NOMO-1 treated with dmso at 0.1 percent for 144 hours (cell line): ENCODE measurements around the gene LTO1.

Experiments
- DNase-seq: peaks from one replicate; lab custom pipeline; 2025; ENCODE audit not compliant: unreplicated experiment; lab: John Stamatoyannopoulos, UW

The LTO1 gene

DNA sequence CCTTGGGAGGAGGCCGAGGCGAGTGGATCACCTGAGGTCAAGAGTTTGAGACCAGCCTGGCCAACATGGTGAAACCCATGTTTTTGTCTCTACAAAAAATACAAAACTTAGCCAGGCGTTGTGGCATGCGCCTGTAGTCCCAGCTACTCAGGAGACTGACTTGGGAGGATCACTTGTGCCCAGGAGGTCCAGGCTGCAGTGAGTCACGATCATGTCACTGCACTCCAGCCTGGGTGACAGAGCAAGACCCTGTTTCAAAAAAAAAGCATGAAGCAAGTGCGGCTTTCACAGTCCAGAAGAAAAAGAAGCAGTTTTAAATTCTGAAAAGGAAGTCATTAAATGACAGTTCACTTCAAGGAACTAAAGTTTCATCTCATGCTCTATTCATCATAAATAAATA, 7.1 kb upstream of the LTO1 start:
- no peak for DNase-seq

DNA sequence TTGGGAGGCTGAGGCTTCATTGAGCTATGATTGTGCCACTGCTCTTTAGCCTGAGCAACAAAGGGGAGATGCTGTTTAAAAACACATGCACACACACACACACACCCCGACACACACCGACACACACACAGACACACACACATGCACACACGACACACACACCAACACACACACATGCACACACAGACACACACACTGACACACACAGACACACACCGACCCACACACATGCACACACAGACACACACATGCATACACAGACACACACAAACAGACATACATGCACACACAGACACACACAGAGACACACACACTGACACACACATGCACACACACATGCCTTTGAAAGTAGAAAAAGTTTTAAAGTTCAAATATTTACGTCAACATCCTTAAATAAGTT, 5.5 kb upstream of the LTO1 start:
- no peak for DNase-seq

DNA sequence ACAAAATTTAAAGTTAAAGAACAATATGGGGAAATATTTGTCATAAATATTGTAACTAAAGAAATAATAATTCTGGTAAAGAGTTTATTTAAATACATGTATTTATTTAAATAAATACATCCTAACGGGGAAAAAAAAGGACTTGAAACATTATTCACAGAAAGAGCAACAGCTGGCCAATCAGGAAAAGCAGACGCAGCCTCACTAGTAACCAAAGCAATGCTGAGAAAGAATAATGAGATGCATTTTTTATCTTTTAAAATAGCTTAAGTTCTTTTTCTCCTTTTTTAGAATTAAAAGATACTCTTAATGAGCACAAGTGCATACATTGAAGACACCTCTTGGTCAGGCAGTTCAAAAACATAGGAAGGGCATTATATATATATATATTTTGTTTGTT, 2.6 kb upstream of the LTO1 start:
- DNase-seq: no peak

DNA sequence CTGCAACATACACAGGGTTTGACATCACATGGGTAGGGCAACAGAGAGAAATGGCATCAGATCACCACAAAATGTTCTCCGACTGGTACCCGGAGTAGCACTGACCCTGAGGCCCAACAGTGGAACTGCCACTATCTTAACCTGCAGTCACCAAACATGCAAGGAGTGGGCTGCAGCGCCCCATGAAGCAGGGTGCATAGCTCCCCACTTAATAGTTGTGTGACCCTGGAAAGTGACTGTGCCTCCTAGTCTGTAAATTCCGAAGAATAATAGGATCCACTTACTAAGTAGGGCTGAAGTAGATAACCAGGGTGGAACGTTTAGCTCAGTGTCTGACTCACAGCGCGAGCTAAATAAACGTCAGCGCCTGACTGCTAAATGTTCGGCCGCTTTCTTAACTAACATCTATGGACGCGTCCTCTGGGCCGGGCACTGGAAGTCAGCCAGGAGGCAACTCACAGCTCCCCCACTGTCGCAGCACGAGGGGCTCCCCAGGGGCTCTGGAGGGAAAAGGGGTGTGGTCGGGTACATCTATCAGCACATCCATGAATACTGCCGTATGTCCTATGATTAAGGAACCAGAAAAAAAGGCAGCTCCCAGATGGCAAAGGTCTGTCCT, 777 bp downstream of the LTO1 start:
- DNase-seq: no peak

DNA sequence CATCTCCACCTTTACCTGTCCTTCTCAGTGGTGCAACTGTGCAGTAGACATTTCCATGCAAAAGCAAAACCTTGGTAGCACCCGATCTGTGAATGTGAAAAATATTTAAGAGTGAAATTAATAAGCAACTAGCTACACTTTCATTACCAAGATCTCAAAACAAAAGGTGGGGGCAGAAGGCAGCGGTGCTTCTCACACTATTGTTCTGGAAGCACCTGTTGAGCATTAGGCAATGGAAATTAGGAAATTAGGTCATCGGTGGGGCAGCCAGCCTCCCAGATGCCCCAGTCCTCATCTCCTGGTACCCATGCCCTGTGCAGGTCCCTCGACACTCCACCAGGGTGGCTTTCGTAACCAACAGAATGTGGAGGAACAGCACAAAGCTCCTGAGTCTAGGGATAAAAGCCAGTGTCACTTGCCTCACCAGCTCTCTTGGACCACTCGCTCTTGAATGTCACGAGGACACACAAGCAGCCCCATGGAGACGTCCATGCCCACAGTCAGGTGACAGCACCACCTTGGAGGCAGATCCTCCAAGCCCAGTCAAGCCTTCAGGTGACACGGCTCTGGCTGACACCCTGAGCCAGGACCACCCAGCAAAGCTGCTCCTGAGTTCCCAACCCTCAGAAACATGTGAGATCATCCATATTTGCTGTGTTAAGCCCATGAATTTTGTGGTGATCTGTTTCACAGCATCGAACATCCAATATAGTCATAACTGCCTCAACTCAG, 3.3 kb downstream of the LTO1 start:
- DNase-seq: no peak

DNA sequence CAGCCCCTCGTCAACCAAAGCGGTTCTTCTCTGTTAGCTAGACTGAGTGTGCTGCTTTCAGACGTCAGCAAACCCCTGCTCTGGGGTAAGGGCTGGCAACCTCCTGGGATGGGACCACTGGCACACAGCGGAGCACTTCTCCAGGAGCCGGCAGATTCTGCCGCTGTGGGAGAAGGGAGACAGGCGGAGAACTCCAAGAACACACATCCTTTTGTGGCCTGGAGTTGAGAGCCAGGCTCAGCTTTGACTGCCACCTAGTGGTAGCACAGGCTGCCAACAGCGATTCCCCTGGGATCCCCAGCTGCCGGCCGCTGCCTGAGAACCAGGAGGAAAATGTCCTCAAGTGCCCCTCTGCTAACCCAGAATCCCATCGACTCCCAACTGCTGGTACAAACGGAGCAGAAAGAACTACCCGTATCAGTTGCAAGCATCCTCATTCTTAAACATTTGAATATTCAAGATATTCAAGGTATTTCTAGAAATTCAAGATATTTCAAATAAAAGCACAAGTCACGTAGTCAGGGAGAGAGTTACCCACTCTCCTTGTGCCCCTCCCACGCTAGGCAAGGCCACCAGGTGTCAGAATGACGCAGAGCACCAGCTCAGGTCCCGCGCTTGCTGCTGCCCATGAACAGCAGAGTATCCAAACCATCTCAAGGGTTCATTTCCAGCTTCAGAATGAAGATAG, 4.9 kb downstream of the LTO1 start:
- DNase-seq: peak; percentile 23

DNA sequence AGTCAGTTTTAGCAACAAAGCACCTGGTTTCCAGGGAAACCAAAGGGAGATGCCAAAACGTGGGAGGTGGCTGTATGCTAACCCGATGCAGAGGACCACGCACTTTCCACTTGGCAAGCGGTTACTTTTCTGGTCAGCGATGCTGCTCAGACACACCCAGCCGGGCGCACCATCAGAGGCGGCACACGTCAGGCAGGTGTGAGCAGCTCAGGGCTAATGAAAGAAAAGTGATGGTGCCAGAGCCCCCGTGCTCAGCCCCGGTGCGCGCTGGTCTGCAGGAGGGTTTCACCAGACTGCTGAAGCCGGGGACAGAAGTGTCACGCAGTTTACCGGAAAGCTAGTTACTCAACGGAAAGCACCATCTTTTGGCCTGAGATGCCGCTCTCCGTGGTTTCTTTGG, 5.7 kb downstream of the LTO1 start:
- no peak for DNase-seq

DNA sequence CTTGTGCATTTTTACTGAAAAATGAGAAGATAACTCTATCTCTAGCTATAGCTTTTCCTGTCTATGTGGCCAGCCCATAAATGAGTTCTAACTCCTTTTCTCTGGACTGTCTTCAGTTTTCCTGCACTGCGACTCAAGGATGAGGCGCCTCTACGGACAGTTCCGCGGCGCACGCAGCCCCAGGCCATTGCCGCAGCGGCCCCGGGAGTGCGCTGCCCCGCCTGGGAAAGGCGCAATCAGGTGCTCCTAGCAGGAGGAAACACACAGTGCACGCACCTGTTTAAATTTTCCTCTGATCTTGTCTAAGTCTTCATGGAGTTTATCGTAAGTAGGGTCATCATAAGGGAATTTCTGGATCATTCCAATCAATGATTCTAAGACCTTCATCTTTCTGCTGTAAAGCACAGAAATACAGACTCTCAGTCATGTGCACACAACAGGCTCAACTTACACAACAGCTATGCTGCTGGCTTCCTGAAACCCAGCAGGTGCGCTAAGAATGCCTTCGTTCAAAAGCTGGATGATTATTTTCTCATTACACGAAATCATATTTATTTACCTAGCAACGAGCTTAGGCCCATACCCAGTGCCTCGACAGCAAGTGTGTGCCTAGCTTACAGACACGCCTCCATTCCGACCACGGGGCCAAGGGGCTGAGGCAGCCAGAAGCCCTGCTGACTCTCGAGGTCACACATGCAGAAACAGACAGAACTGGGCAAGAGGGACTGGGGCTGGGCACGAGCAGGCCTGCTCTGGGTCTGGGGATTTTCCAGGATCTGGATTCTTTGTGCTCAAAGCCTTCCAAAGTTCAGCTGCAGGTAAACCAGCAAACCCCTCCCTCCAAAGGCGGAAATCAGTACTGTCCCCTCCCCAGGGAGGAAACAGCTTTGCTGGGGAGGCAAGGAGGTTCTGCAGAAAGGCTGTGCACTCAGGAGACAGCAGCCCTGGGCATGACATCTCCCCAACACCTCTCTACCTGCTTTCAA, 7.2 kb downstream of the LTO1 start:
- DNase-seq: no peak

DNA sequence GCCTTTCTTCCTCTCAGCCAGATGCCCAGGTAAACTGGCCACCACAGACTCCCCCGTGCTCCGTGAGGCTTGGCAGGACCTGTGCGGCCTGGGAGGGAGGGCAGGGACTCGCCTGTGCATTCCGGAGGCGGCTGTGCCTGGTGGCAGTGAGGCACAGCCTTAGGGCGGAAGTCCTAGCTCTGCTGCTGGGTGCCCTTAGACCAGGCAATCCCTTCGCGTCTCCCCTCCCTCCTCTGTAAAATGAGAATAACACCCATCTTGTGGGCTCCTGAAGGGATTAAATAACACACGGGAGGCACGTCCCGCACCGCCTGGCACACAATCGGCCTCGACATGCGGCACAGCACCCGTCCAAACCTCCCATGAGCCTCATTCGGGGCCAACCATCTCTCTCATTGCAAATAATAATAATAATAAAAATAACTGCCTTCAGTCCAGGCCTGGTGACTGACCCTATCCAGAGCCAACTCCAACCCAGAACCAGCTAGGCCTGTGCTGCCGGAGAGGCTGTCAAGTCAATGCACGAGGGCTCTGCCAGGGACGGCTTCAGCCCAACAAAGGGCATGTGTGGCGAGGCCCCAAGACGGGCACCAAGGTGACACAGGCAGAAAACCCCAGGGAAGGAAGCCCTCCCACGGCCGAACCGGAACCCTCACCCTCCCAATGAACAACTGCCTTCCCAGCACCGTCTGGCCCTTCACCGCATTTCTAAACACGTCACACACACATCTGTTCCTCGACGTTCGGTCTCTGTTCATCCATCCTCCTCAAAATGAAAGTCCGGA, 8.2 kb downstream of the LTO1 start:
- no peak for DNase-seq

DNA sequence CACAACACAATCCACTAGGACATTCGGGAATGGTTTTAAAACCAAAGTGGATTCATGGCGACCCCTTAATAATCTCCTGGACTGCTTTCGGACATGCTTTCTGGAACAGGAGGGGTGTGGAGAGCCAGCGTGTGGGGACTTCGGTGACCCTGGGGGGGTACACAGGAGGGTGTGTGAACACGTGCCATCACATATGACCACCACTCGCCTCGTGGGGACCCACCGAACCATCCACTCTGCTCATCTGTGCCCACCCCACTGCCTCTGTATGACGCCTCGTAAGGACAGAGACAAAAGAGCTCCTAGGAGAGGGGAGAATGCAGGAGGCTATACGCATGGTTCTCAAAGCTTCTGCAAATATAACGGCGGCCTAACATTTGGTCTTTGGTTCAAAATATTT, 8.9 kb downstream of the LTO1 start:
- DNase-seq: no peak

DNA sequence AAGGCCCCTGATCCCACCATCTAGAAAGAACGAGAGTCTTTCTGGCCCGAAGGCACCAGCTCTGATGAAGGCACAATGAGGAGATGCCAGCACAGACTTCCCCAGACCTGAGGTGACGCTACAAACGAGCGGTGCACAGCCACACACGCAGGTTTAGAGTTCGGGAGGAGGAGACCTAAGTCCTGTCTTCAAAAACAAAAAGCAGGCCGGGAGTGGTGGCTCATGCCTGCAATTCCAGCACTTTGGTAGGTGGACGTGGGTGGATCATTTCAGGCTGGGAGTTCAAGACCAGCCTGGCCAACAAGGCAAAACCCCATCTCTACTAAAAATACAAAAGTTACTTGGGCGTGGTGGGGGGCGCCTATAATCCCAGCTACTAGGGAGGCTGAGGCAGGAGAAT, 9.5 kb downstream of the LTO1 start:
- DNase-seq: no peak

DNA sequence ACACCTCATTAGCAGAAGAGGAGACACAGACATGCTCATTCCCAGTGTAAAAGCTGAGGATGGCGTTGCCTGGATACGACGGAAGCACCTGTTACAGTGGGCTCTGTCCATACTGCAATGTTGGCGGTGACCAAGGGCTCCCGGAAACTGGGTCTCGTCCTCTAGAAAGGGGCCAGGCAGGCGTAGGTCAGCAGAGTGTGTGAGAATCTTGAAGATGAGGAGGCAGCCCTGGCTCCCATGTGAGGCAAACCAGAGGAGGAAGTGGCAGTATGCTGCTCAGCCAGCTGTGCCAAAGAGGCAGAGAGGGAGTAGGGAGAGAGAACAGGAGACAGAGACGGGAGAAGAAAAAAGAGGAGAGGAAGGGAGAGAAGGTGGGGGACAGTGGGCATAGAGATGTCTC, 10.3 kb downstream of the LTO1 start:
- no peak for DNase-seq

DNA sequence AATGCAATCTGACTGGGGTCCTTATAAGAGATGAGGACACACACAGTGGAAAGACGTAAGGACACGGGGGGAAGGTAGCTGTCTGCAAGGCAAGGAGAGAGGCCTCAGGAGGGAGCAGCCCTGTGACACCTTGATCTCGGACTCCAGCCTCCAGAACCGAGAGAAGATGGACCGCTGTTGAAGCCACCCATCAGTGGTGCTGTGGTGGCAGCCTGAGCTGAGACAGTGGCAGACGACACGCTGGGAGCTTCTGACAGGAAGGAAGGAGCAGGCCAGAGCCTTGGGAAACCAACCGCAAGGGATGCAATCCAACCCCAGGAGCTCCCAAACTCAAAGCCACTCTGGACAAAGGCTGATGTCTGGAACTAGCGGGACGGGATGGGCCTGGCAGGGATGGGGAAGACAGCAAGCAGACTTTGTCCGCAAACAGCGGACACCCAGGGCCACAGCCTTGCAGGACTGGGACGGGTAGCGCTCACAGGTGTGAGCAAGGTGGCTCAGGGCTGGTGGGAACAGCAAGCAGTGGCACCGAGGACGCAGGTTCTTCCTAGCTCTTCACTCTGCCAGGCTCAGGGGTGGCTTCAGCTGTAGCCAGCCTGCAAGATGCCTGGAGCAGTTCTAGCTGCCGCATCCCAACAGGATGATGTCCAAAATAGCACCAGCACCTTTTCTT, 10.9 kb downstream of the LTO1 start:
- no peak for DNase-seq

DNA sequence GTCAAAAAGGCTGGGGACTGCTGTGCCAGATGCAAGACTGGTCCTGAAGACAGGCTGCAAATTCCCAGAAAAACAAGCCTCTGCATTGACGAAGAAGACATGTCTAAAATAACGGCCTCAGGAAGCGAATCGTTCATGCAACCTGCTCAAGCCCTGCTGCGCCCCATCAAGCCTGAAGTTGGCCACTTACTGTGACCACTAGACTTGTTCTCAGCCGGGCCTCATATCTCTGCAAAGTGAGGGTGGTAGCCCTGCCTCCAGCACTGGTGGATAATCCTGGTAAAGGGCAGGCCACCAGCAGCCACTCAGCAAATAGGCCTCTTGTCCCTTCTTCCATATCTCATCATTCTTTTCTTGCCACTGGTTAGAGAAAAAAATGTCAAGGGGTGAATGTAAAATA, 11.8 kb downstream of the LTO1 start:
- no peak for DNase-seq

DNA sequence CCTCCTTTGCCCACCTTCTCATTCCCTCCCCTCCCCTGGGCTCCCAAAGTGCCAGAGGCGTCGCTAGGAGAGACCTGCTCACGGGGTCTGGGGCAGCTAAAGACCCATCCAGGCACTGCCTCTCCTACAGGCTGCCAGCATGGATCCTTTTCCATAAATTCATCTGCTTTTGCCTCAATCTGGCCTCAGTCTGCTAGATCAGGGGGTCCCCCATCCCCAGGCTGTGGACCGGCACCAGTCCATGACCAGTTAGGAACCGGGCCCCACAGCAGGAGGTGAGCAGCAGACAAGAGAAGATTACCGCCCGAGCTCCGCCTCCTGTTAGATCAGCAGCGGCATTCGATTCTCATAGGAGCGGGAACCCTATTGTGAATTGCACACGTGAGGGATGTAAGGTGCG, 12.3 kb downstream of the LTO1 start:
- DNase-seq: no peak

DNA sequence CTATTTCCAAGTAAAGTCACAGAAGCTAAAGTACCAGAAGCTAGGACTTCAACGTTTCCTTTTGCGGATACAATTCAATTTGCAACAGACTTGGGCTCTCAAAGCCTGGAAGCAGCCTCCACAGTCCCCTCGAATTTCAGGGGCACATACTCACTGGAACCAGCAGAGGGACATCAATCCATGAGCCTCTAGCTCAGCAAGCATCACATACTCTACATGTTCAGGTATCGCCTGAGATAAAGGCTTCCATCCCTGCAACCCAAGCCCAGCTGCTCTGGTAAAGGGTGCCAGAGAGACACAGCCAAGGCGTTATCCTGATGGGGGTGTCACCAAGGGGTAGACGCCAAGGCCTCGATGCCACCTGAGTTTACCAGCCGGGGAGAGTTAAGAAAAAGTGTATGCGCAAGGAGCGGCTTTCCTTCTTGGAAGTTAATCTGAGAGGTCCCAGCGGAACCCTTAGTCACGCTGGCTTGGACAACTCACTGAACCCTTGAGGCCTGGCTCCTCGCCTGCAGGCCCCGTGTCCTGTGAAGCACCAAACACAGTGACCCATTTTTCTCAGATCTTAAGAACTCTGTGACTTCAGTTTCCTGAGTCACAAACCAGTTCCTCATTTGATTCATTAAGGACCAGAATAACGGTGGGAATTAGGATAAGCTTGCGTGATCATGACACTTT, 13.0 kb downstream of the LTO1 start:
- DNase-seq: no peak

DNA sequence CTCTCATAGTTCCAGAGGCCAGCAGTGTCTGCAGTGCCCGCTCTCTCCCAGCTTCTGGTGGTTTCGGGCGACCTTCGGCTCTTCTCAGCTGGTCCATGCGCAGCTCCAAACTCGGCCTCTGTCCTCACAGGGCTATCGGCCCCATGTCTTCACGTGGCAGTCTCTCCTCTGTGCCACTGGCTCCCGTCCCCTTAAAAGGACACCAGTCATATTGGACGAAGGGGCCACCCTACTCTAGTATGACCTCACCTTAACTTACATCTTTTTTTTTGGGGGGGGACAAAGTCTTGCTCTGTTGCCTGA, 13.8 kb downstream of the LTO1 start:
- no peak for DNase-seq

DNA sequence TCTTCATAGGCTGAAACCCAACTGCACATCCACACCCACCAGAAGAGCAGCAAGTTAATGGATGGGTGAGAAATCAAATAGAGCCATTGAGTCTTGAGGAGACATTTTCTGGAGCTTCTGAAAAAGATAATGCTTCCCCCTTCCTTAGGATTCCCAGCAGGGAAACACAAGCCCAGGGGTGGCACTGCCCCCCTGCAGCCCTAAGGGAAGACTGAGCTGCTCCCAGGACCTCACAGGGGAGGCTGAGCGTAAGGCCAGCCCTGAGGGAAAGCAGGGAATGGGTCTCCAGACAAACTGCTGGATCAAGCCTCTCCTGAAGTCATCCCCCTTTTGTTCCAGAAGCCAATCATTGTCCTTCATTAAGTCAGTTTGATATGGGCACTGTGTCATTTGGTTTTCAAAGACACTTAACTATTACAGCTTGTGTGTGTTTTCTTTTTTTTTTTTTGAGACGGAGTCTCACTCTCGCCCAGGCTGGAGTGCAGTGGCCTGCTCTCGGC, 15.1 kb downstream of the LTO1 start:
- DNase-seq: no peak

DNA sequence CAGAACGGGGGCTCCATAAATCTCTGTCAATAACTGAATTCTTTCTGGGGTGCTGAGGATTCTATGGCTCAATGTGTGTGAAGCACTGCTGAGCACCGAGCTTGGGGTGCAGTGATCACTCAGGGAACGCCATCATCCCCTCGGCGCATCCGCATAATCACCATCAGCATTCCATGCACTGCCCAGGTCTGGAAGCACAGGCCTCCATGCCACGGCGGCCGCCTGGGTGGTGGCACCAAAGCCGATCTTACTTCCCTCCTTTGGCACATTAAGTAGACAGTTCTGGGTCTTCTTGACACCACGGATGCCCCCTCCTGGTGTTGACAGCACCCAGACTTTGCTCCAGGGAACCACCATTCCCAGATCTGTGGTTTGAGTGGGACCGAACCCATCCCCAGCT, 15.6 kb downstream of the LTO1 start:
- no peak for DNase-seq
